HepG2 (cell line): ENCODE measurements around the gene CAMSAP3. TPM values are rescaled to one million over a fixed set of nuclear protein-coding genes. Genes with fewer than 3 reads are reported as not detected.

Experiments used
- ATF4 ChIP-seq, 2 experiments: fragments of 450-650 bp in 1 of 2; sonication (generic) in 1 of 2; formaldehyde crosslinking; IDR thresholded peaks; 2 replicates each; pipeline versions ENCODE4 v1.5.0 to v1.8.0; 2020 to 2022; ENCODE audit warnings: mild to moderate bottlenecking in 1 of 2, missing genetic modification reagents in 1 of 2
- CEBPB ChIP-seq: IDR thresholded peaks from 2 replicates; pipeline ENCODE4 v1.6.1; 2011; ENCODE audit warnings: low read depth, low read length, improper control_type of control experiment, borderline replicate concordance
- CTCF ChIP-seq: sonication (generic); formaldehyde crosslinking; IDR thresholded peaks from 2 replicates; pipeline ENCODE4 v1.5.0; 2020; ENCODE audit warnings: mild to moderate bottlenecking, missing genetic modification reagents, moderate library complexity
- HBP1 ChIP-seq: IDR thresholded peaks from 2 replicates; pipeline ENCODE4 v1.6.1; 2016; ENCODE audit warnings: low read depth, control low read depth
- MEF2D ChIP-seq: sonication (generic); formaldehyde crosslinking; IDR thresholded peaks from 2 replicates; pipeline ENCODE4 v1.5.1; 2020; ENCODE audit warnings: mild to moderate bottlenecking, missing genetic modification reagents
- MXD1 ChIP-seq: sonication (generic); formaldehyde crosslinking; IDR thresholded peaks from 2 replicates; pipeline ENCODE4 v1.4.0; 2020; ENCODE audit warnings: mild to moderate bottlenecking, missing genetic modification reagents
- NPAS2 ChIP-seq: sonication (generic); formaldehyde crosslinking; IDR thresholded peaks from 2 replicates; pipeline ENCODE4 v1.8.0; 2022; ENCODE audit warnings: mild to moderate bottlenecking, missing genetic modification reagents, borderline replicate concordance
- RAD21 ChIP-seq: fragments of 450-650 bp; formaldehyde crosslinking; IDR thresholded peaks from 2 replicates; pipeline ENCODE4 v1.5.0; 2020; ENCODE audit warnings: mild to moderate bottlenecking
- RFX3 ChIP-seq: IDR thresholded peaks from 2 replicates; pipeline ENCODE4 v1.6.1; 2016; ENCODE audit warnings: missing biosample characterization, missing genetic modification reagents
- TFDP1 ChIP-seq: IDR thresholded peaks from 2 replicates; pipeline ENCODE4 v1.6.1; 2016; ENCODE audit warnings: missing compliant biosample characterization, missing genetic modification reagents, borderline replicate concordance
- YEATS4 ChIP-seq: sonication (generic); formaldehyde crosslinking; IDR thresholded peaks from 2 replicates; pipeline ENCODE4 v1.4.0; 2020; ENCODE audit warnings: missing genetic modification reagents, borderline replicate concordance
- ZBTB37 ChIP-seq: sonication (generic); formaldehyde crosslinking; IDR thresholded peaks from 2 replicates; pipeline ENCODE4 v1.4.0; 2020; ENCODE audit warnings: mild to moderate bottlenecking, missing genetic modification reagents
- ZNF138 ChIP-seq: sonication (generic); formaldehyde crosslinking; IDR thresholded peaks from 2 replicates; pipeline ENCODE4 v1.5.0; 2020; ENCODE audit warnings: mild to moderate bottlenecking, low read depth, missing genetic modification reagents
- ZNF414 ChIP-seq: sonication (generic); formaldehyde crosslinking; IDR thresholded peaks from 2 replicates; pipeline ENCODE4 v1.5.0; 2020; ENCODE audit warnings: missing genetic modification reagents
- ZNF562 ChIP-seq: sonication (generic); formaldehyde crosslinking; IDR thresholded peaks from 2 replicates; pipeline ENCODE4 v1.8.0; 2022; ENCODE audit warnings: missing genetic modification reagents, borderline replicate concordance
- ZNF652 ChIP-seq: IDR thresholded peaks from 2 replicates; pipeline ENCODE4 v1.6.1; 2016; ENCODE audit warnings: low read depth, borderline replicate concordance
- ZNF761 ChIP-seq: sonication (generic); formaldehyde crosslinking; conservative IDR thresholded peaks from 2 replicates; pipeline ENCODE4 v1.4.0; 2020; ENCODE audit warnings: mild to moderate bottlenecking, missing genetic modification reagents
- ZNF766 ChIP-seq: sonication (generic); formaldehyde crosslinking; IDR thresholded peaks from 2 replicates; pipeline ENCODE4 v1.5.0; 2020; ENCODE audit warnings: missing genetic modification reagents, borderline replicate concordance
- ZNF879 ChIP-seq: sonication (generic); formaldehyde crosslinking; IDR thresholded peaks from 2 replicates; pipeline ENCODE4 v1.8.1; 2023; ENCODE audit warnings: missing genetic modification reagents
- polyA plus RNA-seq, 8 experiments: library from polyadenylated mRNA; depleted of rRNA in 3 of 8; stranded (reverse) in 7 of 8; unstranded in 1 of 8; fragments of >200 nt; fragmentation: Illumina TruSeq in 4 of 8; extraction: Trizol in 4 of 8; gene quantifications; 2 replicates each; pipeline versions ENCODE4 v1.2.1 to v1.2.3, GENCODE V29; 2011 to 2016; ENCODE audit warnings: low read depth in 4 of 8, missing spikeins in 1 of 8, mixed read lengths in 1 of 8; ENCODE audit not compliant: insufficient read depth in 1 of 8
- total RNA-seq, 5 experiments: library from RNA; depleted of rRNA; stranded (reverse); fragments of >200 nt; fragmentation: Illumina TruSeq; extraction: Trizol; gene quantifications; 2 replicates each; pipeline ENCODE4 v1.2.3, GENCODE V29; 2016; ENCODE audit warnings: low read depth in 1 of 5

Gene CAMSAP3
- total and polyA plus RNA-seq, 2 of the 13 experiments (the other 11 are each of a cell fraction or from before 2014, with no cell fraction given): 10.8 to 11.8 TPM

GRCh38 chr19:7562646-7563393 lies 32.8 kb upstream of the CAMSAP3 start (continued):
- TF ChIP-seq ZNF414 (peak; percentile 98), MEF2D (CRISPR knock-in tag) (peak; percentile 90), ZNF761 (peak; percentile 95), ZBTB37 (CRISPR knock-in tag) (peak; percentile 84; the same call in 1 of the 2 replicates), CTCF (CRISPR knock-in tag) (no peak), MXD1 (peak; percentile 90), ZNF879 (CRISPR knock-in tag) (peak; percentile 97), HBP1 (CRISPR knock-in tag) (peak; percentile 99), NPAS2 (CRISPR knock-in tag) (0 out of 2 replicates have a peak, but pooled peaks have one; percentile 58), TFDP1 (peak; percentile 70; the same call in 1 of the 2 replicates), RAD21 (CRISPR knock-in tag) (no peak), ATF4 (CRISPR knock-in tag; IDR thresholded peaks at IDR 0.05) (peak in 1 of 2 experiments; percentile 46; a peak in 1 of 4 replicates), YEATS4 (CRISPR knock-in tag) (peak; percentile 82; the same call in 1 of the 2 replicates), ZNF562 (CRISPR knock-in tag) (no peak), CEBPB (no peak), ZNF766 (peak; percentile 98; the same call in 1 of the 2 replicates), ZNF652 (CRISPR knock-in tag) (0 out of 2 replicates have a peak, but pooled peaks have one; percentile 52), RFX3 (peak; percentile 67), ZNF138 (CRISPR knock-in tag) (peak; percentile 95; the same call in 1 of the 2 replicates)
